HG02938 (cell line): Measurements from ENCODE around the gene FZD1.
"Not testable (repeated sequence)": the region's sequence is repeated elsewhere in the genome, so short reads cannot be mapped to it uniquely, and the experiment has no call there.

Experiments used
- ATAC-seq: cut with Tn5 transposase; IDR thresholded peaks from one replicate; pipeline ENCODE4 v1.9.1; 2021; ENCODE audit warnings: mild to moderate bottlenecking, moderate library complexity; ENCODE audit not compliant: unreplicated experiment

Gene FZD1

DNA sequence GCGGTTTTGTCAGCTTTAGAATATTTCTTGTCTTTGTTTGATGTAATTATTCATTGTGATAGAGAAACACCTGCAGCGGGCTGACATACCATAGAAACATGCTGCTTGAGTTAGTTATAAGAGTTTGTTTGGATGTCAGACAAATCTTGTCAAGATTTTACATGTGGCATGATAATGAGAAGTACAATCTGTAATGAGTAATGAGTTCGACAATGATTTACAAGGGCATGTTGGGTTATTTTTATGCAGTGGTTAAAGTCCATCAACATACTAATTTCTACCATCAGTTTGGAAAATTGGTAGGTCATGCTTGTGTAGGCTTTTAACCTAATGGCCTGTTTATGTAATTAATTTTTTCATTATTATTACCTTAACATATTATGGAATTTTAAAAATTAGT is 31.3 kb downstream of the FZD1 start:
- ATAC-seq: no peak

DNA sequence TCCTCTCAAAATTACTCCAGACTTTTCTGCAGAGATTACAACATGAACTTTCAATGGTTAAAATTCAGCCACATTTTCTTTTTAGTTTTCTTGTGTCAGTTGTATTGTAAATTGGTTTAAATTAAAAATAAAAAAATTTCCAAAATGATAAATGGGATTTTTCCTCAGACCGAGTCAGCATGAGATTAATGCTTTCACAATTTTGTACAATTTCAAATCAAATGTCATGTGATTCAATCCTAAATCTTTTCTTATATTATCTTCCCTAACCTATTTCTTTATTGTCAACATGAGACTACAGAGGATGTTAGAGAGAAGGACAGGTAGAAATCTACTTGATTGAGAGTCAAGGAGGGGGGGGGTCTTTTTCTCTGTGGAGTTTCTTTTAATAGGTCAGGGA is 33.7 kb downstream of the FZD1 start:
- ATAC-seq: no peak

GRCh38 chr7:91299952-91300775 is 35.9 kb downstream of the FZD1 start:
- ATAC-seq: no peak

DNA sequence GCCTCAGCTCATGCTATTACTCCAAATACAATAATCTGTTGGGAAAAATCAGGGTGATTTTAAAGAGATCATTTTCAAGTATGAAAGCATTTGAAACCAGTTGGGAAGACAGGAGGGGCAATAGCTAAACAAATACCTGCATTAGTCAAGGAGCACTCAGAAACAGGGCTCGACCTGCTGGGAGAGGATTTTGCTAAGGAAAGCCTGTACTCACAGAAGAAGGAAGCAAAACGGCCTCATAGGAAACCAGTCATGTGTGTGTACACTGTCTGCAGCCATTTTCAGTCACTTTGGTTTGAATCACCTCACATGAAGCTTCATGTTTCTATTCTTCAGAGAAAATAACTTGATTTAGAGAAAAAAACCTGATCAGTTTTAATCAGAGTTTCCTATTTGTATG is 38.6 kb downstream of the FZD1 start:
- ATAC-seq: no peak

DNA sequence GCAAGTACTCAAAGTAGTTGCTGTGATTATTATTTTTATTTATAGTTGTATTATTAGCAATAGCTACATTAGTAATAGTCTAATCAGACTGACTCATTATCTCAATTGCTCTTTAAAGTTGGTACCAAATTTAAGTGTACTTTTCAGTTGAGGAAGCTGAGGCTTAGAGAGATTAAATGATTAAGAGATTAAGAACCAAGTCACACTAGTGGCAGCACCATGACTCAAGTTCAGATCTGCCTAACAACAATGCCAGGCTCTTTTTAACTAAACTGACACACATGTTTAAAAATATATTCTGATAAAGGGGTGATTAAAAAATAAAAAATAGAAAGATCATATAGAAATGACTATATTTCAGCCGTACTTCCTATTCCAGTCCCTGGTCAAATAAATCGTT is 42.0 kb downstream of the FZD1 start:
- no peak for ATAC-seq

GRCh38 chr7:91307467-91307866 is 43.2 kb downstream of the FZD1 start:
- no peak for ATAC-seq

DNA sequence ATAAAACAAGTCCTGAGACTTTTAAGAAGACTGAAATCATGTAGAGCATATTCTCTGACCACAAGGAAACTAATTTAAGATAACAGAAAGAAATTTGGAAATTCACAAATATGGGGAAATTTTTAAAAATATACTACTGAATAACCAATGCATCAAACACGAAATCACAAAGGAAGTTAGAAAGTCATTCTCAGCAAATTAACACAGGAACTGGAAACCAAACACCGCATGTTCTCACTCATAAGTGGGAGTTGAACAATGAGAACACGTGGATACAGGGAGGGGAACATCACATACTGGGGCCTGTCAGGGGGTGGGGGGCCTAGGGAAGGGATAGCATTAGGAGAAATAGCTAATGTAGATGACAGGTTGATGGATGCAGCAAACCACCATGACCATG is 44.0 kb downstream of the FZD1 start:
- ATAC-seq: not testable (repeated sequence)

GRCh38 chr7:91310830-91311460 is 46.7 kb downstream of the FZD1 start:
- no peak for ATAC-seq

GRCh38 chr7:91311839-91312238 is 47.6 kb downstream of the FZD1 start:
- ATAC-seq: no peak

- ATAC-seq: no peak
These were observed 48.9 kb downstream of the FZD1 start for GRCh38 chr7:91313113-91313512.

- no peak for ATAC-seq
These were observed 50.5 kb downstream of the FZD1 start for GRCh38 chr7:91314591-91315323.

- ATAC-seq: no peak
These were observed 52.2 kb downstream of the FZD1 start for GRCh38 chr7:91316426-91316825.

GRCh38 chr7:91319351-91319750 is 55.1 kb downstream of the FZD1 start:
- ATAC-seq: no peak

DNA sequence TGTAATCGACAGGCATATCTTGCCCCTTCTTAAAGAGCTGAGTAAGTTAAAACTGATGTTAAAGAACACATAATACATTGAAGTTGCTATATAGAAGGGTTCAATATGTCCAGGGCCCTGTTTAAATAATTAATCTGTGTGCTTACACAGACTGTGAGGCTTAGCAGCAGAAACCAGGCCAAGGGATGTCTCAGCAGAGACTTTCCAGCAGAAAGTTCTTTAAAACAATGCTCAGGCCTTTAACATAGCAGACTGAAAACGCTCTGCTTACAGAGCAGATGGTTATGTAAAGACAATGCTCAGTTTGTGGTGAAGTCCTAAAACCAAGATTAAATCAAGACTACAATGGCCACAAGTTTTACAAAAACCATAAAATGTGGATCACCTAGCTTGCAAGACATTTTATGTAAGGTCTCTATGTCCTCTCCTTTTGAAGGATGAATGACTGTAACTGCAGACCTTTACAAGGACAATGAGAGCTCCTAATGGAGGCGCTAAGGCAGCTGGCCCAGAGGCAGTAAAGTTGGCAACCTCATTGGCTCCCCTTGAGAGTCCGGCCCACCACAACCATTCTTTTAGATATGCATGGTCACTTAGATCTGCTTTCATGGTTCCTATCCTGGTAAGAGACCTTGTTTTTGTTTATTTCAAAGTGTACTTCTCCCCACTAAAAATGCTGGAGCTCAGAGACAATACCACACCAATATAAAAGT is 56.3 kb downstream of the FZD1 start:
- ATAC-seq: no peak
